ENCODE measurements around the gene DDIT4.
"Not testable (repeated sequence)": the region's sequence is repeated elsewhere in the genome, so short reads cannot be mapped to it uniquely, and the experiment has no call there.

The DDIT4 gene, protein sequence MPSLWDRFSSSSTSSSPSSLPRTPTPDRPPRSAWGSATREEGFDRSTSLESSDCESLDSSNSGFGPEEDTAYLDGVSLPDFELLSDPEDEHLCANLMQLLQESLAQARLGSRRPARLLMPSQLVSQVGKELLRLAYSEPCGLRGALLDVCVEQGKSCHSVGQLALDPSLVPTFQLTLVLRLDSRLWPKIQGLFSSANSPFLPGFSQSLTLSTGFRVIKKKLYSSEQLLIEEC

GRCh38 chr10:72273410-72274212 lies at the start of gene DDIT4:
DDIT4 (plus strand) TSS chr10:72273924; CDS start chr10:72274217, 293 bp downstream.
- peak; percentile 99 for DNase-seq (ENCODE audit: low read depth in 2 of 2)

DNA sequence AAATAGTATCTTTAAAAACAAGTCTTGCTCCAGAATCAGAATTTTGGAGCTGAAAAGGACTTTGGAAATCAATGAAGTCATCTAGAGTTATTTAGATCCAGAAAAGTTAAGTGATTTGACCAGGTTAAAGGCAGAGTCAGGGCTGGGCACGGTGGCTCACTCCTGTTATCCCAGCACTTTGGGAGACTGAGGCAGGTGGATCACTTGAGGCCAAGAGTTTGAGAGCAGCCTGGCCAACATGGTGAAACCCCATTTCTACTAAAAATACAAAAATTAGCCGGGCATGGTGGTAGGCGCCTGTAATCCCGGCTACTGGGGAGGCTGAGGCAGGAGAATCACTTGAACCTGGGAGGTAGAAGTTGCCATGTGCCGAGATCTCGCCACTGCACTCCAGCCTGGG lies 49.5 kb upstream of the DDIT4 start:
- not testable (repeated sequence) for DNase-seq (ENCODE audit: low read depth in 2 of 2)

GRCh38 chr10:72226418-72227027 lies 47.2 kb upstream of the DDIT4 start:
- DNase-seq (ENCODE audit: low read depth in 2 of 2) = no peak

DNA sequence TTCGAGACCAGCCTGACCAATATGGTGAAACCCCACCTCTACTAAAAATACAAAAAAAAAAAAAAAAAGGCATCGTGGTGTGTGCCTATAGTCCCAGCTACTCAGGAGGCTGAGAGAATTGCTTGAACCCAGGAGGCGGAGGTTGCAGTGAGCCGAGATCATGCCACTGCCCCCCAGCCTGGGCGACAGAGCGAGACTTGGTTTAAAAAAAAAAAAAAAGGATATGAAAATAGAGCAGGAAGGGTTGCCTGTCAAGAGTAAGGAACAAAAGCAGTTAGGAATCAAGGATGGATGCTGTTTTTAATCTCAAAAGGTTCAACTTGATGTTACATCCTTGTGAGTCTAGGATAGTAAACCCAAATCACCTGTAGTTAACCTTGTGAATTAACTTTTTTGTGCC lies 45.9 kb upstream of the DDIT4 start:
- DNase-seq (ENCODE audit: low read depth in 2 of 2) = no peak

DNA sequence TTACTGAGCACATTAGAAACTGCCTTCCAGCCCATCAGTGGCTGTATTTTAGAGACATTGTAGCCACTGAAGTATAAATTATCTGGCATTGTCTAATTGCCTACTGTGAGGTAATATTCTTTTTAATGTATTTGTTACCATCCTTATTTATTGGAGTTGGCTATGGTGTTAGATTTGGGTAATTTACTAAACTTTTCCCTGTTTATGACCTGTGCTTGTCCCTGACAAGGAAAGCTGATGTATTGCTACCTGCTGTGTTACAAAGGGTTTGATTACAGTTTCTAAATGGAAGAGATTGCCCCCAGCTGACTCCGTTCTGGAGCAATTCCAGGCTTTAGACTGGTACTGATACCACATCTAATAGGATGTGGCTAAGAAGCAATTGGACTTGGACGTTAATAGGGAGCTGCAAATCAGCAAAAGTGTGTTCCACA lies 45.4 kb upstream of the DDIT4 start:
- DNase-seq (ENCODE audit: low read depth in 2 of 2) = no peak

- no peak for DNase-seq (ENCODE audit: low read depth in 2 of 2)
These were observed 44.2 kb upstream of the DDIT4 start for GRCh38 chr10:72229261-72230251.

DNA sequence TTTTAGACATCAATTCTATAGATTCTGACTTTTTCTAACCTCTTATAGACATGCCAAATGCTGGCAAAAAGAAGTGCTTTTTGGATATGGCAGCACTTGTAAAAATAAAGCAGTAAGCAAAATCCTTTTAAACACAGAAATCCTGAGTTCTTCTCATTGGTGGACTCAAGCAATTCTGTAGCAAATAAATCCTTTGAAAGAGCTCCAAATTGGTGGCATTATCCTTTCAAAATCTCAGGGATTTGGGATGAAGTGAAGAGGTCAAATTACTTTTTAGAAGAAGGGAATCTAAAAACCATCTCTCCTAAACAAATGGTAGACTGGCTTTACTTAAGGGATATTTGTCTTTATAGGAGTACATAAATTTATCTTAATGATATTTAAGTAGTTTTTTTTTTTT lies 40.1 kb upstream of the DDIT4 start:
- DNase-seq (ENCODE audit: low read depth in 2 of 2) = no peak

DNA sequence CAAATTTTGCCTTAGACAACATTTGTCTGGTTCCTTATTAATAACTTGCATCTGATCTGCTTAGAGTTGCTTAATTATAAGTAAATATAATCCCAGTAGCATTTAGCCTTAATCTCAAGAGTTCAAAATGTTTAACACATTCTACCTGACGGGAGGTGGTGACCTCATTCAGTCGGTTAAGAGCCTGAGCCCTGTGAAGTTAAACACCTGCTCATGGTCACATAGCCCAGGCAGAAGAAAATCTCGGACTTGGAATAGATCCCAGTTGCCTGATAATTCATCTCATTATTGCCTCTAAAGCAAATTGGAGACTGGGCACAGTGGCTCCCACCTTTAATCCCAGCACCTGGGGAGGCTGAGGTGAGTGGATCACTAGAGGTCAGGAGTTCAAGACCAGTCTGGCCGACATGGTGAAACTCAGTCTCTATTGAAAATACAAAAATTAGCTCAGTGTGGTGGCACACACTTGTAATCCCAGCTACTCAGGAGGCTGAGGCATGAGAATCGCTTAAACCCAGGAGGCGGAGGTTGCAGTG lies 39.1 kb upstream of the DDIT4 start:
- no peak for DNase-seq (ENCODE audit: low read depth in 2 of 2)

- DNase-seq (ENCODE audit: low read depth in 2 of 2) = no peak
These were observed 38.0 kb upstream of the DDIT4 start for GRCh38 chr10:72235544-72236279.

GRCh38 chr10:72238392-72239175 lies 35.1 kb upstream of the DDIT4 start:
- no peak for DNase-seq (ENCODE audit: low read depth in 2 of 2)

GRCh38 chr10:72239409-72239808 lies 34.3 kb upstream of the DDIT4 start:
- no peak for DNase-seq (ENCODE audit: low read depth in 2 of 2)

DNA sequence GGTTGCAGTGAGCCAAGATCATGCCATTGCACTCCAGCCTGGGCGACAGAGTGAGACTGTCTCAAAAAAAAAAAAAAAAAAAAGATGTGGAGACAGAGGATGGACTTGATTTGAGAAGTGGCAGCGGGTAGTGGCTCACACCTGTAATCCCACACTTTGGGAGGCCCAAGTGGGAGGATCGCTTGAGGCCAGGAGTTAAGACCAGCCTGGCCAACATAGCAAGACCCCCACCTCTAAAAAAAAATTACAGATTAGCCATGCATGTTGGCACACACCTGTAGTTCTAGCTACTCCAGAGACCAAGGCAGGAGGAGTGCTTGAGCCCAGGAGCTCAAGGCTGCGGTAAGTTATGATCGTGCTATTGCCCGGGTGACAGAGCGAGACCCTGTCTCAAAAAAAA lies 33.4 kb upstream of the DDIT4 start:
- DNase-seq (ENCODE audit: low read depth in 2 of 2) = no peak

DNA sequence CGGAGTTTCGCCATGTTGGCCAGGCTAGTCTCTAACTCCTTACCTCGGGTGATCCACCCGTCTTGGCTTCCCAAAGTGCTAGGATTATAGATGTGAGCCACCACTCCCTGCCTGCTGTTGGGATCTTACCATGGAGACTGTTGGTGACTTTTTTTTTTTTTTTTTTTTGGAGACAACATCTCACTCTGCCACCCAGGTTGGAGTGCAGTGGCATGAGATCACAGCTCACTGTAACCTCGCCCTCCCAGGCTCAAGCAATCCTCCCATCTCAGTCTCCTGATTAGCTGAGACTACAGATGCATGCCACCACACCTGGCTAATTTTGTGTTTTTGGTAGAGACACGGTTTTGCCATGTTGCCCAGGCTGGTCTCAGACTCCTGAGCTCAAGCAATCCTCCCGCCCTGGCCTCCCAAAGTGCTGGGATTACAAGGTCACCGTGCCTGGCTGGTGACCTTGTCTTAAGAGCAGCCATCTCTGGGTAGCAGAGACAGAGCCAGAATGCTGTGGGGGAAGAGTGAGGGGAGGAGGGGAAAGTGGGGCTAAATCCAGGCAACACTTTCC lies 32.0 kb upstream of the DDIT4 start:
- no peak for DNase-seq (ENCODE audit: low read depth in 2 of 2)

DNA sequence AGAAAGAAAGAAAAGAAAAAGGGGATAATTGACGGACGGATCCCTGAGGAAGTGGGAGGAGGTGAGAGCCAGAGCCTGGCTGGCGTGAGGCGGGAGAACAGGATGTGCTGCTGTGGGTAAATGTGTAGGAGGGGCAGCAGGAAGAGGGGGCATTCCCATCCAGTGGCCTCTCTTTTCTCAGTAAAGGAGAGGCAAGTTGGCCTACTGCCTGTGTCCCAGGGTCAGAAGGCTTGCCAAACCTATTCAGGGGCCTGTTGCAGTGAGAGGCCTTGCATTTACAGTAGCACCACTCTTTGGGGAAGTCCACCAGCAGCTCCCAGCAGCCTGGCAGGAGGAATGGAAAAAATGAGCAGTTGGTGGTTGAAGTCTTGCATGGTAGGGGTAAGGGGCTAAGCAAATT lies 31.0 kb upstream of the DDIT4 start:
- no peak for DNase-seq (ENCODE audit: low read depth in 2 of 2)

GRCh38 chr10:72243822-72244437 lies 29.8 kb upstream of the DDIT4 start:
- no peak for DNase-seq (ENCODE audit: low read depth in 2 of 2)

- no peak for DNase-seq (ENCODE audit: low read depth in 2 of 2)
These were observed 29.1 kb upstream of the DDIT4 start for GRCh38 chr10:72244573-72245038.

DNA sequence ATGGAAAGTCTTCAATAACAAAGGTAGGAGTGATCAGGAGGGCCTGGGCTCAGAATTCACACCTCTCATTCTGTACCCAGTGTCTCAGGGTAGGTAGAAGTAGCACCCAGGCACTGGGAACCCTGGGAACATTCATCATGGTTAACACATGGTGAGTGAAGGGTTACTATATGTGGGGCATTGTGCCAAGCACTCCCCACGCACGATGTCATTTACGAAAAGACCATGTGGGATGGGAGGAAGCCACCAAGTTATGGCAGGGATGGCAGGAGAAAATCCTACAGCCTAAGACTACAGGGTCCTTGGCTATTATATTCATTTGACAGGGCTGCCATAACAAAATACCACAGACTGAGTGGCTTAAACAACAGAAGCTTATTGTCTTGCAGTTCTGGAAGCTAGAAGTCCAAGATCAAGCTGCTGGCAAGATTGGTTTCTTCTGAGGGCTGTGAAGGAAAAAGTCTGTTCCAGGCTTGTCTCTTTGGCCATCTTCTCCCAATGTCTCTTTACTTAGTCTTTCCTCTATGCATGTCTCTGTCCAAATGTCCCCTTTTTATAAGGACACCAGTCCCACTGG lies 27.7 kb upstream of the DDIT4 start:
- no peak for DNase-seq (ENCODE audit: low read depth in 2 of 2)

GRCh38 chr10:72248468-72249151 lies 25.1 kb upstream of the DDIT4 start:
- DNase-seq (ENCODE audit: low read depth in 2 of 2) = peak in 1 of 2 donors; percentile 47
